HG02610 (cell line): Measurements from ENCODE around the gene TYSND1.
"Not testable (repeated sequence)": the region's sequence is repeated elsewhere in the genome, so short reads cannot be mapped to it uniquely, and the experiment has no call there.

Experiments
- ATAC-seq: cut with Tn5 transposase; IDR thresholded peaks from one replicate; pipeline ENCODE4 v1.9.1; 2021; ENCODE audit warnings: mild to moderate bottlenecking, moderate library complexity; ENCODE audit not compliant: unreplicated experiment

The TYSND1 gene

GRCh38 chr10:70135684-70136083, 10.8 kb downstream of the TYSND1 start:
- no peak for ATAC-seq

- ATAC-seq = no peak
Measured at GRCh38 chr10:70135046-70135445, 11.5 kb downstream of the TYSND1 start.

- peak; percentile 81 for ATAC-seq
Measured at GRCh38 chr10:70132098-70133029, 14.1 kb downstream of the TYSND1 start, which contains the start of gene AIFM2. Gene AIFM2, minus strand, starts transcription at chr10:70132825. Its CDS starts 8,741 bp downstream, at chr10:70124084.

GRCh38 chr10:70131560-70131937, 15.0 kb downstream of the TYSND1 start:
- ATAC-seq = no peak

GRCh38 chr10:70130878-70131559, 15.5 kb downstream of the TYSND1 start:
- no peak for ATAC-seq

- ATAC-seq = no peak
Measured at GRCh38 chr10:70126700-70127395, 19.7 kb downstream of the TYSND1 start.

- no peak for ATAC-seq
Measured at GRCh38 chr10:70125918-70126552, 20.5 kb downstream of the TYSND1 start.

GRCh38 chr10:70124918-70125317, 21.6 kb downstream of the TYSND1 start:
- no peak for ATAC-seq

GRCh38 chr10:70124415-70124814, 22.1 kb downstream of the TYSND1 start:
- no peak for ATAC-seq

GRCh38 chr10:70123817-70124216, 22.7 kb downstream of the TYSND1 start:
- no peak for ATAC-seq

- not testable (repeated sequence) for ATAC-seq
Measured at GRCh38 chr10:70123166-70123565, 23.3 kb downstream of the TYSND1 start.

- no peak for ATAC-seq
Measured at GRCh38 chr10:70122742-70123141, 23.8 kb downstream of the TYSND1 start.

- no peak for ATAC-seq
Measured at GRCh38 chr10:70121281-70121949, 25.1 kb downstream of the TYSND1 start.

GRCh38 chr10:70120417-70120816, 26.1 kb downstream of the TYSND1 start:
- ATAC-seq = no peak

- ATAC-seq = no peak
Measured at GRCh38 chr10:70119623-70120022, 26.9 kb downstream of the TYSND1 start.

- ATAC-seq = no peak
Measured at GRCh38 chr10:70119197-70119596, 27.3 kb downstream of the TYSND1 start.

GRCh38 chr10:70118196-70118595, 28.3 kb downstream of the TYSND1 start:
- no peak for ATAC-seq

- ATAC-seq = no peak
Measured at GRCh38 chr10:70117646-70118045, 28.9 kb downstream of the TYSND1 start.

- no peak for ATAC-seq
Measured at GRCh38 chr10:70115948-70116682, 30.4 kb downstream of the TYSND1 start.

GRCh38 chr10:70114902-70115301, 31.6 kb downstream of the TYSND1 start:
- ATAC-seq = no peak
